Prostate gland (tissue), 2 donors: ENCODE data around the gene YTHDF1. TPM values are rescaled to one million over a fixed set of nuclear protein-coding genes. Genes with fewer than 3 reads are reported as not detected.

Source experiments
- DNase-seq: peaks from one replicate; pipeline ENCODE4 v3.0.0-alpha.2; 2019; ENCODE audit warnings: low spot score
- H3K27ac ChIP-seq, 2 donors: fragments of 200-600 bp; sonication (generic); 2 replicates each; pipeline ENCODE4 v1.5.1; 2017 to 2019
- H3K27me3 ChIP-seq: fragments of 200-600 bp; sonication (generic); replicated peaks from 2 replicates; pipeline ENCODE4 v1.5.1; 2019; ENCODE audit not compliant: insufficient read depth
- H3K36me3 ChIP-seq, 2 donors: fragments of 200-600 bp; sonication (generic); 1 replicate in 1 of 2; 2 replicates in 1 of 2; pipeline versions ENCODE4 v1.5.1 to v1.8.1; 2017 to 2019
- H3K4me1 ChIP-seq: fragments of 200-600 bp; sonication (generic); replicated peaks from 2 replicates; pipeline ENCODE4 v1.5.1; 2019
- H3K4me3 ChIP-seq, 2 donors: fragments of 200-600 bp; sonication (generic); 2 replicates each; pipeline ENCODE4 v1.5.1; 2017 to 2019
- H3K9me3 ChIP-seq: fragments of 200-600 bp; sonication (generic); 2 replicates; pipeline ENCODE4 v1.5.1; 2017
- CTCF ChIP-seq, 4 experiments: fragments of 200-600 bp in 2 of 4; fragments of 450-650 bp in 2 of 4; sonication (generic) in 2 of 4; IDR thresholded peaks; 1 replicate in 3 of 4; 2 replicates in 1 of 4; pipeline ENCODE4 v1.5.1; 2016 to 2019; ENCODE audit warnings: antibody characterized with exemption in 4 of 4, mild to moderate bottlenecking in 2 of 4, moderate library complexity in 2 of 4
- POLR2A ChIP-seq: fragments of 450-650 bp; IDR thresholded peaks from one replicate; pipeline ENCODE4 v1.6.1; 2016; ENCODE audit warnings: antibody characterized with exemption, mild to moderate bottlenecking
- POLR2AphosphoS5 ChIP-seq: sonication (generic); formaldehyde crosslinking; IDR thresholded peaks from one replicate; pipeline ENCODE4 v1.6.1; 2017; ENCODE audit warnings: antibody characterized with exemption
- WGBS: methylation state at CpG from one replicate; pipeline ENCODE4 v1.1.5; 2018; 5-methylcytosine and 5-hydroxymethylcytosine counted together
- intact Hi-C: fragments of 100-400 bp; cut with DNase I; formaldehyde crosslinking; loops from one replicate; pipeline ENCODE4 v1.14.2; 2022
- total RNA-seq, 2 donors: library from RNA; depleted of rRNA; stranded (reverse); fragments of >200 nt; gene quantifications; one replicate each; pipeline ENCODE4 v1.1.0, GENCODE V29; 2016

YTHDF1 gene
- total RNA-seq, 2 donors from 2014 or later: 28.8 to 46.0 TPM

GRCh38 chr20:63171991-63172390, 43.9 kb downstream of the YTHDF1 start:
- 89% methylated on average over 5 of the region's 5 CpGs for WGBS
- H3K27me3 ChIP-seq: peaks cover 52% of the 10 kb centered on the region
- TF ChIP-seq CTCF (IDR thresholded peaks at IDR 0.05) (no peak), POLR2AphosphoS5 (no peak), POLR2A (no peak)
- intact Hi-C loops: no loop called here
- no peak overlapping the region for H3K4me3 ChIP-seq
- H3K4me1 ChIP-seq: no peaks in the 10 kb centered on the region
- no peak for DNase-seq
- H3K36me3 ChIP-seq: no peaks in the 10 kb centered on the region
- H3K27ac ChIP-seq: no peak overlapping the region
- no peaks in the 10 kb centered on the region for H3K9me3 ChIP-seq

- TF ChIP-seq CTCF (IDR thresholded peaks at IDR 0.05) (no peak), POLR2A (no peak), POLR2AphosphoS5 (no peak)
- Histone ChIP-seq H3K9me3 (no peaks in the 10 kb centered on the region), H3K27ac (no peak overlapping the region), H3K27me3 (peaks cover 29% of the 10 kb centered on the region), H3K4me1 (no peaks in the 10 kb centered on the region), H3K4me3 (no peak overlapping the region), H3K36me3 (no peaks in the 10 kb centered on the region)
- 50% methylated on average over 6 of the region's 6 CpGs for WGBS
- intact Hi-C loops: no loop called here
- DNase-seq: no peak
Measured at GRCh38 chr20:63169681-63170080, 46.2 kb downstream of the YTHDF1 start.

DNA sequence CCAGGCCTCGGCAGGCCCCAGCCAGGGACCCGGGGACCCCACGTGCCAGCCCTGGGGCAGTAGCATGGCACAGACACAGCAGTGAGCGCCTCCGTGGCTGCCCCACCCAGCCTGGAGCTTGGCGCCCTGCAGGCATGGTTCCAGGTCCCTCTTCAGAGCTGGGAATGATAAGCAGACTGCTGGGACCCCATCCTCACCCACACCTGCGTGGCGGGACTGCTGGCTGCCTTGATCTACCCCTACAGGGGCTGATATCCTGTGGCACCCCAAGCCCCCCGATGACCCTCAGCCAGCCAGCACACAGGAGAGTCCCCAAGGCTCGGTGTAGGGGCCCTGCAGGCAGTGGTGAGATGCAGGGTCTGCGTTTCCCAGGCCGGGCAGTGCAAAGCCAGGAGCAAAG, 47.1 kb downstream of the YTHDF1 start:
- Histone ChIP-seq H3K27ac (no peak overlapping the region), H3K4me1 (no peaks in the 10 kb centered on the region), H3K36me3 (no peaks in the 10 kb centered on the region), H3K4me3 (no peak overlapping the region), H3K9me3 (no peaks in the 10 kb centered on the region), H3K27me3 (peaks cover 21% of the 10 kb centered on the region)
- no peak for DNase-seq
- WGBS: 70% methylated on average over 10 of the region's 12 CpGs
- intact Hi-C loops: no loop called here
- TF ChIP-seq POLR2AphosphoS5 (no peak), POLR2A (no peak), CTCF (IDR thresholded peaks at IDR 0.05) (no peak)

GRCh38 chr20:63167918-63168520, 47.9 kb downstream of the YTHDF1 start:
- H3K27ac ChIP-seq: no peak overlapping the region
- intact Hi-C loops: no loop called here
- no peak for DNase-seq
- no peaks in the 10 kb centered on the region for H3K4me1 ChIP-seq
- H3K36me3 ChIP-seq: no peaks in the 10 kb centered on the region
- 68% methylated on average over 22 of the region's 23 CpGs for WGBS
- peaks cover 12% of the 10 kb centered on the region for H3K27me3 ChIP-seq
- H3K9me3 ChIP-seq: no peaks in the 10 kb centered on the region
- no peak overlapping the region for H3K4me3 ChIP-seq
- no peak for TF ChIP-seq CTCF (IDR thresholded peaks at IDR 0.05)
- TF ChIP-seq POLR2A: no peak
- TF ChIP-seq POLR2AphosphoS5: no peak
